ENCODE data around the gene MYOD1. TPM values are rescaled to one million over a fixed set of nuclear protein-coding genes. Genes with fewer than 3 reads are reported as not detected.
A peak's percentile ranks its signal among the peaks of the same experiment; 100 is the strongest.

Gene MYOD1
- total RNA-seq, 1 experiment from 2014 or later = not detected

DNA sequence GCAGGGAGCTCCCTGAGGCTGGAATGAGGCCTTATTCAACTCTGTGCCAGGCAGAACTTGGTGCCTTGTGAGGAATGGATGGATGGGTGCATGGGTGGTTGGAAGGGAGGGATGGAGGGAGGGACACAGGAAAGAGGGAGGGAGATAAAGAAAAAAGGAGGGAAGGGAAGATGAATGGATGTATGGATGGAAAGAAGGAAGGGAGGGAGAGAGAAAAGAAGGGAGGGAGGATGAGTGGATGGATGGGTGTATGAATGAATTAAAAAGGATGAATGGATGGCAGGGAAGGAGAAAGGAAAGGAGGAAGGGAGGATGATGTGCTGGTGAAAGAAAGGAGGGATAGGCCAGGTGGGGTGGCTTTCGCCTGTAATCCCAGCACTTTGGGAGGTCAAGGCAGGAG is 49.8 kb downstream of the MYOD1 start:
- no peak for DNase-seq (ENCODE audit: low spot score)

DNA sequence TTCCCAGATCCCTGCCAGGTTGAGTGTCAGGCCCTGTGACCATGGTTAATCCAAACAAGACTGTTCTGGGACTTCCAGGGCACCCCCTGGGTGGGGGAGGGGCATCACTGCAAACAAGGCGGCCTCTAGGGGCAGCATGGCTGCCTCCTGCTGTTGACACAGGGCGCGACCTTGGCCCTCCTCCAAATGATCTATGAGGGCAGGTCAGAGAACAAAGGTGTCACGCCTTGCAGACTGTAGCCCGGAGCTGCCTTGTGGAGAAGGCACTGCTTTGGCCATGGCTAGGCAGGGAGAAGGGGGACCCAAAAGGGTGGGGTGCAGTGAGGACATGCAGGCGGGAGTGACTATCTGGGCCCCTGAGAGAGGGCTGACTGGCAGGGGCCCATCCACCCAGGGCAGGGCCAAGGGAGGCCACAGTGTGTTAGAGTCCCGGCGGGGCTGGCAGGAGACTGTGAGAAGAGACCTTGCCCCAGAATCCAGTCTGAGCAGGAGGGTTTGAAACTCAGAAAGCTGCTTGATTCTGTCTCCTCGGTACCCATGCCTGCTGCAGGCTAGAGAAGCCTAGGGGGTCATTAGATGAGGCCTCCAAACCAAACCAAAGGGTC is 50.8 kb downstream of the MYOD1 start:
- peak; percentile 49 for DNase-seq (ENCODE audit: low spot score)

- DNase-seq (ENCODE audit: low spot score) = no peak
Measured at GRCh38 chr11:17770917-17771316, 51.5 kb downstream of the MYOD1 start.

GRCh38 chr11:17771415-17771814 is 52.0 kb downstream of the MYOD1 start:
- DNase-seq (ENCODE audit: low spot score) = no peak

Other genes with a start within 250 kb of the MYOD1 start
- gene ABCC8, start 242.7 kb upstream of the MYOD1 start, total RNA-seq (2014; rRNA removed; shearing (Covaris generic)) = 0.08 and 0.52 TPM in 2 replicates
- gene USH1C, start 175.2 kb upstream of the MYOD1 start, total RNA-seq (2014; rRNA removed; shearing (Covaris generic)) = 78.0 and 86.2 TPM in 2 replicates
- not detected in 2 replicates for gene OTOG, start 172.3 kb upstream of the MYOD1 start, total RNA-seq (2014; rRNA removed; shearing (Covaris generic))
- gene KCNC1, start 15.2 kb downstream of the MYOD1 start, total RNA-seq (2014; rRNA removed; shearing (Covaris generic)) = not detected in 2 replicates